ENCODE data around the gene KBTBD8. TPM values are rescaled to one million over a fixed set of nuclear protein-coding genes. Genes with fewer than 3 reads are reported as not detected.
A peak's percentile ranks its signal among the peaks of the same experiment; 100 is the strongest.

Gene KBTBD8
- total RNA-seq, 2 experiments from 2014 or later: 7.1 to 7.7 TPM

GRCh38 chr3:66989241-66989640, 8.9 kb upstream of the KBTBD8 start:
- H3K4me1 Mint-ChIP-seq (ENCODE audit: low read depth): no peaks in the 10 kb centered on the region
- POLR2A ChIA-PET: interaction anchor here (1.5 kb wide), 1 partner anchor 9 kb away, joined by 4 read pairs; the partner anchor contains the start of gene KBTBD8
- no peak for ATAC-seq (ENCODE audit: poor library complexity)

GRCh38 chr3:66989860-66990696, 8.0 kb upstream of the KBTBD8 start:
- Mint-ChIP-seq H3K4me1 (ENCODE audit: low read depth) (no peaks in the 10 kb centered on the region), H3K4me3 (no peak overlapping the region), H3K27me3 (peaks cover 35% of the 10 kb centered on the region), H3K36me3 (ENCODE audit: low read depth) (no peaks in the 10 kb centered on the region), H3K9me3 (no peaks in the 10 kb centered on the region), H3K27ac (no peak overlapping the region)
- no peaks in the 10 kb centered on the region for H3K9me3 ChIP-seq (ENCODE audit: control insufficient read depth in 1 of 2, insufficient read depth in 1 of 2, low read length in 2 of 2)
- no peaks in the 10 kb centered on the region for H3K36me3 ChIP-seq (ENCODE audit: insufficient read depth, low read length)
- H3K4me3 ChIP-seq (ENCODE audit: low read length): no peak overlapping the region
- ATAC-seq (ENCODE audit: poor library complexity) (no peak), DNase-seq (peak in 2 of 14 experiments; percentile 7 to 33)
- CTCF ChIA-PET: interaction anchor here (1.1 to 3.1 kb wide), 2 partner anchors 10 to 18 kb away, joined by 3 to 11 read pairs; no protein-coding TSS in a partner anchor
- POLR2A ChIA-PET: interaction anchor here (1.2 to 1.5 kb wide), 2 partner anchors 8 to 9 kb away, joined by 3 to 4 read pairs; partner anchors contain the start of gene KBTBD8
- TF ChIP-seq CTCF (IDR thresholded peaks at IDR 0.05): peak; percentile 9
- H3K27me3 ChIP-seq (ENCODE audit: control insufficient read depth in 1 of 2, insufficient read depth in 2 of 2, low read length in 2 of 2): peaks cover 0 to 8% of the 10 kb centered on the region in 2 experiments
- intact Hi-C loops (cut with DNase I, micrococcal nuclease): loop anchor here in 1 of 2 experiments (10.0 kb wide), 1 partner anchor 665 kb away; the partner anchor contains the start of gene SUCLG2
- no peaks in the 10 kb centered on the region for H3K4me1 ChIP-seq (ENCODE audit: insufficient read depth, low read length)
- H3K27ac ChIP-seq (ENCODE audit: low read depth in 1 of 2, low read length in 2 of 2): no peak overlapping the region

More at GRCh38 chr3:66989241-66989640, 8.9 kb upstream of the KBTBD8 start:
- H3K27ac Mint-ChIP-seq: no peak overlapping the region
- Histone ChIP-seq H3K27ac (ENCODE audit: low read depth in 1 of 2, low read length in 2 of 2) (no peak overlapping the region), H3K9me3 (ENCODE audit: control insufficient read depth in 1 of 2, insufficient read depth in 1 of 2, low read length in 2 of 2) (no peaks in the 10 kb centered on the region), H3K27me3 (ENCODE audit: control insufficient read depth in 1 of 2, insufficient read depth in 2 of 2, low read length in 2 of 2) (peaks cover 0 to 2% of the 10 kb centered on the region in 2 experiments), H3K36me3 (ENCODE audit: insufficient read depth, low read length) (no peaks in the 10 kb centered on the region), H3K4me3 (ENCODE audit: low read length) (no peak overlapping the region), H3K4me1 (ENCODE audit: insufficient read depth, low read length) (no peaks in the 10 kb centered on the region)
- intact Hi-C loops (cut with DNase I, micrococcal nuclease): no loop called here
- H3K4me3 Mint-ChIP-seq: no peak overlapping the region
- no peak for DNase-seq
- H3K27me3 Mint-ChIP-seq: peaks cover 26% of the 10 kb centered on the region
- no peaks in the 10 kb centered on the region for H3K9me3 Mint-ChIP-seq
- CTCF ChIA-PET: interaction anchor here (3.1 kb wide), 1 partner anchor 17 kb away, joined by 11 read pairs; no protein-coding TSS in a partner anchor
- no peak for TF ChIP-seq CTCF (IDR thresholded peaks at IDR 0.05)
- H3K36me3 Mint-ChIP-seq (ENCODE audit: low read depth): no peaks in the 10 kb centered on the region

DNA sequence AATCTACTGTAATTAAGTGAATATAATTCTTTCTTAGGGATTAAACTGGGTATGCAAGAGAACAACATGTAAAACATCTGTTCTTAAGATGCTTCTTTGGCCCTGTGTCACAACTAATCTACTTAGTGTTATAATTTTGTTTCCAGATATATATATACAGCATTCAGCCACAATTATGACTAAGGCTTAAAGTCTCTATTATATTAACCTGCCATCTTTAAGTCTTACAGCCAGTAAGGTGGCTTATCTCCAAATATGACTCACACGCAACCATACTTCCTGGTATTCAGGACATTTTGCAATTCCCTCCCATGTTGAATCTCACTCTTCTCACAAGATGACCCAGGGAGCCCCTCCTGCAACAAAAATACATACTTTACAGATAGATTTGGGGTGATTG, 6.6 kb upstream of the KBTBD8 start:
- no peaks in the 10 kb centered on the region for H3K4me1 Mint-ChIP-seq (ENCODE audit: low read depth)
- intact Hi-C loops (cut with DNase I, micrococcal nuclease): loop anchor here in 1 of 2 experiments (10.0 kb wide), 1 partner anchor 663 kb away; the partner anchor contains the start of gene SUCLG2

More for the DNA sequence above, 6.6 kb upstream of the KBTBD8 start:
- H3K27me3 ChIP-seq (ENCODE audit: control insufficient read depth in 1 of 2, insufficient read depth in 2 of 2, low read length in 2 of 2): peaks cover 0 to 18% of the 10 kb centered on the region in 2 experiments
- H3K9me3 Mint-ChIP-seq: no peaks in the 10 kb centered on the region
- POLR2A ChIA-PET: no interaction called here
- no peak for ATAC-seq (ENCODE audit: poor library complexity)
- no peaks in the 10 kb centered on the region for H3K36me3 Mint-ChIP-seq (ENCODE audit: low read depth)
- H3K27me3 Mint-ChIP-seq: peaks cover 41% of the 10 kb centered on the region
- H3K36me3 ChIP-seq (ENCODE audit: insufficient read depth, low read length): no peaks in the 10 kb centered on the region
- no peaks in the 10 kb centered on the region for H3K9me3 ChIP-seq (ENCODE audit: control insufficient read depth in 1 of 2, insufficient read depth in 1 of 2, low read length in 2 of 2)
- H3K27ac ChIP-seq (ENCODE audit: low read depth in 1 of 2, low read length in 2 of 2): no peak overlapping the region
- H3K4me3 ChIP-seq (ENCODE audit: low read length): no peak overlapping the region
- no peak for TF ChIP-seq CTCF (IDR thresholded peaks at IDR 0.05)
- CTCF ChIA-PET: interaction anchor here (1.1 to 3.1 kb wide), 2 partner anchors 11 to 19 kb away, joined by 3 to 11 read pairs; no protein-coding TSS in a partner anchor
- no peak overlapping the region for H3K27ac Mint-ChIP-seq
- no peak overlapping the region for H3K4me3 Mint-ChIP-seq
- DNase-seq: no peak
- H3K4me1 ChIP-seq (ENCODE audit: insufficient read depth, low read length): no peaks in the 10 kb centered on the region
